ENCODE measurements around the gene CCDC78.

Gene CCDC78

DNA sequence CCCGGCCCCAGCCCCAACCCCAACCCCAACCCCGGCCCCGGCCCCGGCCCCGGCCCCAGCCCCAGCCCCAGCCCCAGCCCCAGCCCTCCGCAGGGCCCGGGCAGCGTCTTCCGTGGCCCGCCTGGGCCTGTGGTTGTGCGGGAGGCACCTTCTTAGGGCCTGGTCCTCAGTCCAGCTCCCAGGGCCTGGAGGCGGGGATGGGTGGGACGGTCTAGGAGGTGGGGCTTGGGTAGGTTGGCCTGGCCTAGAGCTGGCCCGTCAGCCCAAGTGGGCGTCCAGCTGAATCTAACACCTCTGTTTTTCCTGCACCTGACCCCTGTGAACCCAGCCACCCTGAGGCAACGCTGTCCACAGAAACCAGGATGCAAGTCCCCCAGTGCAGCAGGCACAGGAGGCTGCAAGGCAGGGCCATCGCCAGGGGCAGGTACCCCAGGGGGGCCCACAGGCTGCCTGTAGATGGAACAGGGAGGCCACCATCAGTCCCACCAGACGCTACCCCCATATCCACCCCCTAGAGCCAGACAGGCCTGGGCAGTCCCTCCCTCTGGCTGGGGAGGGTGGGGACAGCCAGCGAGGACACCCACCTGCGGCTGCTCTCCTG, 43.0 kb upstream of the CCDC78 start:
- H4K20me1 ChIP-seq (ENCODE audit: low read depth, low read length) = no peaks in the 10 kb centered on the region
- H3K9me3 ChIP-seq (ENCODE audit: insufficient read depth, low read length) = no peaks in the 10 kb centered on the region
- no peaks in the 10 kb centered on the region for H3F3A ChIP-seq (ENCODE audit: insufficient read depth)
- H3K4me3 ChIP-seq (ENCODE audit: insufficient read depth, low read length, poor library complexity, severe bottlenecking) = no peak overlapping the region
- no peak overlapping the region for H3K4me2 ChIP-seq (ENCODE audit: low read depth, low read length, poor library complexity, severe bottlenecking)
- H3K9me2 ChIP-seq (replicated peaks; ENCODE audit: insufficient read depth, low read length) = no peaks in the 10 kb centered on the region
- H3K27ac ChIP-seq (ENCODE audit: low read depth, low read length) = no peak overlapping the region
- H3K27me3 ChIP-seq (ENCODE audit: low read length) = no peaks in the 10 kb centered on the region
- no peaks in the 10 kb centered on the region for H3K36me3 ChIP-seq (ENCODE audit: low read length)
- no peak overlapping the region for H2AFZ ChIP-seq (ENCODE audit: low read depth, low read length, severe bottlenecking)
- H3K79me2 ChIP-seq (ENCODE audit: insufficient read depth, low read length) = no peaks in the 10 kb centered on the region
- TF ChIP-seq EZH2phosphoT487 (conservative IDR thresholded peaks at IDR 0.05; ENCODE audit: low read length) = no peak
- TF ChIP-seq, protein P1, sequence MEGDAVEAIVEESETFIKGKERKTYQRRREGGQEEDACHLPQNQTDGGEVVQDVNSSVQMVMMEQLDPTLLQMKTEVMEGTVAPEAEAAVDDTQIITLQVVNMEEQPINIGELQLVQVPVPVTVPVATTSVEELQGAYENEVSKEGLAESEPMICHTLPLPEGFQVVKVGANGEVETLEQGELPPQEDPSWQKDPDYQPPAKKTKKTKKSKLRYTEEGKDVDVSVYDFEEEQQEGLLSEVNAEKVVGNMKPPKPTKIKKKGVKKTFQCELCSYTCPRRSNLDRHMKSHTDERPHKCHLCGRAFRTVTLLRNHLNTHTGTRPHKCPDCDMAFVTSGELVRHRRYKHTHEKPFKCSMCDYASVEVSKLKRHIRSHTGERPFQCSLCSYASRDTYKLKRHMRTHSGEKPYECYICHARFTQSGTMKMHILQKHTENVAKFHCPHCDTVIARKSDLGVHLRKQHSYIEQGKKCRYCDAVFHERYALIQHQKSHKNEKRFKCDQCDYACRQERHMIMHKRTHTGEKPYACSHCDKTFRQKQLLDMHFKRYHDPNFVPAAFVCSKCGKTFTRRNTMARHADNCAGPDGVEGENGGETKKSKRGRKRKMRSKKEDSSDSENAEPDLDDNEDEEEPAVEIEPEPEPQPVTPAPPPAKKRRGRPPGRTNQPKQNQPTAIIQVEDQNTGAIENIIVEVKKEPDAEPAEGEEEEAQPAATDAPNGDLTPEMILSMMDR (IDR thresholded peaks at IDR 0.05; ENCODE audit: insufficient read depth, low read length, poor library complexity, severe bottlenecking) = no peak
- no peak overlapping the region for H3K9ac ChIP-seq (ENCODE audit: low read length)

GRCh38 chr16:768428-768827, 42.2 kb upstream of the CCDC78 start:
- H3K4me3 ChIP-seq (ENCODE audit: insufficient read depth, low read length, poor library complexity, severe bottlenecking) = no peak overlapping the region
- no peaks in the 10 kb centered on the region for H3F3A ChIP-seq (ENCODE audit: insufficient read depth)
- H4K20me1 ChIP-seq (ENCODE audit: low read depth, low read length) = no peaks in the 10 kb centered on the region
- no peaks in the 10 kb centered on the region for H3K79me2 ChIP-seq (ENCODE audit: insufficient read depth, low read length)
- H3K4me2 ChIP-seq (ENCODE audit: low read depth, low read length, poor library complexity, severe bottlenecking) = no peak overlapping the region
- no peaks in the 10 kb centered on the region for H3K9me2 ChIP-seq (replicated peaks; ENCODE audit: insufficient read depth, low read length)
- no peak overlapping the region for H2AFZ ChIP-seq (ENCODE audit: low read depth, low read length, severe bottlenecking)
- no peak for TF ChIP-seq EZH2phosphoT487 (conservative IDR thresholded peaks at IDR 0.05; ENCODE audit: low read length)
- TF ChIP-seq, protein P1 (IDR thresholded peaks at IDR 0.05; ENCODE audit: insufficient read depth, low read length, poor library complexity, severe bottlenecking) = no peak
- H3K27me3 ChIP-seq (ENCODE audit: low read length) = no peaks in the 10 kb centered on the region
- no peak overlapping the region for H3K9ac ChIP-seq (ENCODE audit: low read length)
- no peaks in the 10 kb centered on the region for H3K9me3 ChIP-seq (ENCODE audit: insufficient read depth, low read length)
- H3K27ac ChIP-seq (ENCODE audit: low read depth, low read length) = no peak overlapping the region
- H3K36me3 ChIP-seq (ENCODE audit: low read length) = no peaks in the 10 kb centered on the region

DNA sequence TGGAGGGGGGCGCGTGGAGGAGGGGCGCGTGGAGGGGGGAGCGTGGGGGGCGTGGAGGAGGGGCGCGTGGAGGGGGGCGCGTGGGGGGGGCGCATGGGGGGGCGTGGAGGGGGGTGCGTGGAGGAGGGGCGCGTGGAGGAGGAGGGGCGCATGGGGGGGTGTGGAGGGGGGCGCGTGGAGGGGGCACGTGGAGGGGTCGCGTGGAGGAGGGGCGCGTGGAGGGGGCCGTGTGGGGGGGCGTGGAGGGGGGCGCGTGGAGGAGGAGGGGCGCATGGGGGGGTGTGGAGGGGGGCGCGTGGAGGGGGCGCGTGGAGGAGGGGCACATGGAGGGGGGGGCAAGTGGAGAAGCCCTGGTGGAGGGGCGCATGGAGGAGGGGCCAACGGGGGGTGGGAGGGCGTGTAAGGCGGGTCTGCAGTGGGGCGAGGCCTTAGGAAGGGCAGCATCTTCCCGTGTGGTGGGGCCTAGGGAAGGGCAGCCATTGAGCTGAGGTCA, 41.5 kb upstream of the CCDC78 start:
- no peaks in the 10 kb centered on the region for H3K9me3 ChIP-seq (ENCODE audit: insufficient read depth, low read length)
- TF ChIP-seq, protein P1 (IDR thresholded peaks at IDR 0.05; ENCODE audit: insufficient read depth, low read length, poor library complexity, severe bottlenecking) = no peak
- TF ChIP-seq EZH2phosphoT487 (conservative IDR thresholded peaks at IDR 0.05; ENCODE audit: low read length) = no peak
- H3K79me2 ChIP-seq (ENCODE audit: insufficient read depth, low read length) = no peaks in the 10 kb centered on the region
- H3K36me3 ChIP-seq (ENCODE audit: low read length) = no peaks in the 10 kb centered on the region
- H4K20me1 ChIP-seq (ENCODE audit: low read depth, low read length) = no peaks in the 10 kb centered on the region
- no peaks in the 10 kb centered on the region for H3K9me2 ChIP-seq (replicated peaks; ENCODE audit: insufficient read depth, low read length)
- H3K4me2 ChIP-seq (ENCODE audit: low read depth, low read length, poor library complexity, severe bottlenecking) = no peak overlapping the region
- no peak overlapping the region for H3K4me3 ChIP-seq (ENCODE audit: insufficient read depth, low read length, poor library complexity, severe bottlenecking)
- no peak overlapping the region for H3K27ac ChIP-seq (ENCODE audit: low read depth, low read length)
- no peak overlapping the region for H3K9ac ChIP-seq (ENCODE audit: low read length)
- no peak overlapping the region for H2AFZ ChIP-seq (ENCODE audit: low read depth, low read length, severe bottlenecking)
- H3F3A ChIP-seq (ENCODE audit: insufficient read depth) = no peaks in the 10 kb centered on the region
- no peaks in the 10 kb centered on the region for H3K27me3 ChIP-seq (ENCODE audit: low read length)
